IPS-18a (cell line): ENCODE results near the gene STRA6.

Experiments used
- H3K27ac ChIP-seq: one replicate; pipeline ENCODE4 v1.5.1; 2013; ENCODE audit warnings: low read length
- H3K27me3 ChIP-seq: one replicate; pipeline ENCODE4 v1.6.1; 2013; ENCODE audit warnings: mild to moderate bottlenecking, low read length; ENCODE audit not compliant: control insufficient read depth, insufficient read depth
- H3K36me3 ChIP-seq: one replicate; pipeline ENCODE4 v1.6.1; 2013; ENCODE audit warnings: low read depth, low read length; ENCODE audit not compliant: control insufficient read depth
- H3K4me1 ChIP-seq: one replicate; pipeline ENCODE4 v1.6.1; 2013; ENCODE audit warnings: low read depth, low read length; ENCODE audit not compliant: control insufficient read depth
- H3K4me3 ChIP-seq: one replicate; pipeline ENCODE4 v1.5.1; 2013; ENCODE audit warnings: low read length
- H3K9ac ChIP-seq: one replicate; pipeline ENCODE4 v1.6.1; 2013; ENCODE audit warnings: mild to moderate bottlenecking, low read length, moderate library complexity
- H3K9me3 ChIP-seq: one replicate; pipeline ENCODE4 v1.6.1; 2013; ENCODE audit warnings: low read depth, low read length; ENCODE audit not compliant: control insufficient read depth

Gene STRA6

DNA sequence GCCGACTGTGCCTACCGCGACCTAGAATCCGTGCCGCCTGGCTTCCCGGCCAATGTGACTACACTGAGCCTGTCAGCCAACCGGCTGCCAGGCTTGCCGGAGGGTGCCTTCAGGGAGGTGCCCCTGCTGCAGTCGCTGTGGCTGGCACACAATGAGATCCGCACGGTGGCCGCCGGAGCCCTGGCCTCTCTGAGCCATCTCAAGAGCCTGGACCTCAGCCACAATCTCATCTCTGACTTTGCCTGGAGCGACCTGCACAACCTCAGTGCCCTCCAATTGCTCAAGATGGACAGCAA is 27.7 kb downstream of the STRA6 start:
- no peak overlapping the region for H3K4me3 ChIP-seq
- H3K4me1 ChIP-seq = peaks cover 13% of the 10 kb centered on the region

DNA sequence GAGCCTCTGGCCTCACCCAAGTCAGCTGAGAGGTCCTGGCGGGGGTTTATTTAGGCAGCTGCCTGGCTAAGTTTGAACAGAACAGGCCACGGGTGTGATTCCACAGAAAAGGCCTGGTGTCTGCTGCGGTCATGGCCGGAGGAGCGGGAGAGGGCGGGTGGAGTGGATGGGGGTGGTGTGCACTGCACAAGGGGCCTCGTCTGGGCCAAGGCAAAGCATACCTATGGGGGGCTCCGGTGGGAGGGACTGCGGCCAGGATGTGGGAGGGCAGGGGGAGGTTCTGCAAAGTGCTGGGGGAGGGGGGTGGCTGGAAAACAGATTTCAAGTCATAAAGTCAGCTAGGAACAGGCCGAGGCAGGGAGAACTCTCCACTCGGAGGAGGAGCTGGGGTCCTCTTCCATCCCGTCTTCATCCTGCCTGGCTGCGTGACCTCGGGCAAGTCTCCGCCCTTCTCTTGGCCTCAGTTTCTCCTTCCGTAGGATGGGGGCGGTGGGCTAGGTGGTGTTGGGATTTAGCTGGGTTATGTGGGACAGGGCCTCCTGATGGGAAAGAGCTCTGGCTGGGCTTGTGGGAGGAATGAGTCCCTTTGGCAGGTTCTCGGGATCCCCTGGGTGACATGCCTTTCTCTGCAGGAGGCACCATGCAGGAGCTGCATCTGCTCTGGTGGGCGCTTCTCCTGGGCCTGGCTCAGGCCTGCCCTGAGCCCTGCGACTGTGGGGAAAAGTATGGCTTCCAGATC is 28.2 kb downstream of the STRA6 start:
- Histone ChIP-seq H3K27me3 (no peaks in the 10 kb centered on the region), H3K36me3 (no peaks in the 10 kb centered on the region), H3K27ac (no peak overlapping the region), H3K9ac (no peak overlapping the region), H3K9me3 (no peaks in the 10 kb centered on the region), H3K4me1 (peaks cover 13% of the 10 kb centered on the region), H3K4me3 (no peak overlapping the region)

More for the DNA sequence above, 27.7 kb downstream of the STRA6 start:
- H3K27me3 ChIP-seq = no peaks in the 10 kb centered on the region
- H3K9me3 ChIP-seq = no peaks in the 10 kb centered on the region
- no peak overlapping the region for H3K27ac ChIP-seq
- no peaks in the 10 kb centered on the region for H3K36me3 ChIP-seq
- no peak overlapping the region for H3K9ac ChIP-seq

DNA sequence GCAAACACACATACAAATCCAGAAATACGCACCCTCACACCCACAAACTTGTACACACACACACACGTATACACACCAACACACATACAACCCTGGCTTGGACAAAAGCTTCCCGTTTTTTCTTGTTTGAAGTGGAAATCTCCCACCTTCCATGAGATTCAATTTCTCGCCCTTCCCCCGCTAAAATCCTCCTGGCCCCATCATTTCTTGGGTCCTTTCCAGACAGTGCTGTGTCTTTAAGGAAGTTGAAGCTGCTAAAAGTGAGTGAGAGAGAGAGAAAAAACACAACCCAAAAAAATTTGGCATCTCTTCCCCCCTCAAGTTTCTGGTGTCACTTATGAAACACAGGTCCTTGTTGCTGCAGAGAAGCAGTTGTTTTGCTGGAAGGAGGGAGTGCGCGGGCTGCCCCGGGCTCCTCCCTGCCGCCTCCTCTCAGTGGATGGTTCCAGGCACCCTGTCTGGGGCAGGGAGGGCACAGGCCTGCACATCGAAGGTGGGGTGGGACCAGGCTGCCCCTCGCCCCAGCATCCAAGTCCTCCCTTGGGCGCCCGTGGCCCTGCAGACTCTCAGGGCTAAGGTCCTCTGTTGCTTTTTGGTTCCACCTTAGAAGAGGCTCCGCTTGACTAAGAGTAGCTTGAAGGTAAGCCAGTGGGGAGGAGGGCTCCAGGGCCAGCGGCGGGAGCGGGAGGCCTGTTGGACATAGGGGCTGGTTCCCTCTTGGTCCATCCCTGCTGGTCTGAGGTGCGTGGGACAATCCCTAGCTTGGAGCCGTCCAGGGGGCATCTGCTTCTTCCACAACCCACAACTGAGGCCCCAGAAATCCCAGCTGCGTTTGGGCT is 29.0 kb downstream of the STRA6 start, which contains the start of gene ISLR:
TSS of gene ISLR (plus strand) at position 331 of the 839 bp plus-strand sequence. CDS start 1,149 bp downstream, outside the sequence.
- no peaks in the 10 kb centered on the region for H3K9me3 ChIP-seq
- H3K4me3 ChIP-seq = no peak within 1 kb of the TSS
- no peak within 1 kb of the TSS for H3K27ac ChIP-seq
- H3K9ac ChIP-seq = no peak within 1 kb of the TSS
- H3K36me3 ChIP-seq = no peaks in the 10 kb centered on the region
- H3K27me3 ChIP-seq = no peaks in the 10 kb centered on the region
- peaks cover 13% of the 10 kb centered on the region for H3K4me1 ChIP-seq

DNA sequence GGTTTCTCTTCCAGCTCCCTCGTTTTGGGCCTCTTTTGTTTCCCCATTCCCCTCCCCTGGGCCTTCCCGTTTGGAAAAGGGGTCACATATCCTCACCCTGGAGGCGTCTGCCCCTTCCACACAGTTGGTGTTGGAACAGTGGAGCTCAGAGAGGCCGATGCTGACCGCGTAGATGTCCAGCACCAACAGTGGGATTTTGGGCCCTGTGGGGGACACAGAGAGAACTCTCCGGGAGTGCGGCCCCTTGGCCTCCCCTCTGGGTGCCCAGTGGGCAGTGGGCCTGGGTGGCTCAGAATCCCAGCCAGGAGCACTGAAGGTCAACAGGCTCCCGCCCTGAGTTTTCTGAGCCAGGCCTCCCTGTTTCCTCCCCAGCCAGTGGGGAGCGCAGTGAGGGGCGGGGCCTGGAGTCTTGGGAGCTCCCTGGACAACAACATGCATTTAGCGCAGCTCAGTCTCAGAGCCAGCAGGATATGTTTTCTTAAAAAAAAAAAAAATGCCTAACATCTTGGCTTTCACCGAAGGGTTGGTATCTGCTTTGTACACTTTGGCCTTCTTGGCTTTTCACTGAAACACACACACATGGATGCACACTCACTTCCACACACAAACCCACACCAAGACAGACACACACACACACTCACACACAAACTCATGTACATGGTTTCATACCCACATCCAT is 29.7 kb downstream of the STRA6 start:
- no peaks in the 10 kb centered on the region for H3K27me3 ChIP-seq

DNA sequence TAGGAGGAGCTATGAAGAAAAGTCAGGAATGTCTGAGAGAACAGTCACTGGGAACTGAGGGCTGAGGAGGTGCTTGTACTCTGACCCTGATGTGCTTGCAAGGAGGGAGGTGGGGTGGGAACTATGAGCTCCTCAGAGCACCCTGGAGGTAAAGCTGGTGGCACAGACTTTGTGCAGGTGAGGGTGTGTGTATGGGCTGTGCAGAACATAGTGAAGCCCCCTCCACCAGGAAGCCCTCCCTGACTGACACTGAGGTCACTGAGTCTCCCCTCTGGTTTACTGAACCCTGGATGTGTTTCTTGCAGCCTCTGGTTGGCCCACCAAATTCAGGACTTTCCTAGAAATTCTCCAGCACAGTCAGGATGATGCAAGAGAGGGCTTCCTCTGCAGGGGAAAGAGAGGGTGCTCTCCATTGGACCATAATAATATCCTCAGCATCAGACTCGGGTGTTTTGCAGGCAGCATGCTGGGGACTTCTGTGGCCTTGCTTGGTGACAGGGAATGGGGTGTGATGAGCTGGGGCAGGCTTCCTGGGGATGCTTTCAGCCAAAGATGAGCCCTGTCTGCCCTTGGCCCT is 30.5 kb downstream of the STRA6 start:
- no peak overlapping the region for H3K4me3 ChIP-seq
- H3K36me3 ChIP-seq = no peaks in the 10 kb centered on the region
- H3K4me1 ChIP-seq = peaks cover 13% of the 10 kb centered on the region
- no peaks in the 10 kb centered on the region for H3K27me3 ChIP-seq
- H3K27ac ChIP-seq = no peak overlapping the region
- no peak overlapping the region for H3K9ac ChIP-seq
- H3K9me3 ChIP-seq = no peaks in the 10 kb centered on the region

More for the DNA sequence above, 29.7 kb downstream of the STRA6 start:
- no peaks in the 10 kb centered on the region for H3K9me3 ChIP-seq
- no peak overlapping the region for H3K27ac ChIP-seq
- H3K4me1 ChIP-seq = peaks cover 13% of the 10 kb centered on the region
- H3K4me3 ChIP-seq = no peak overlapping the region
- no peaks in the 10 kb centered on the region for H3K36me3 ChIP-seq
- H3K9ac ChIP-seq = no peak overlapping the region

DNA sequence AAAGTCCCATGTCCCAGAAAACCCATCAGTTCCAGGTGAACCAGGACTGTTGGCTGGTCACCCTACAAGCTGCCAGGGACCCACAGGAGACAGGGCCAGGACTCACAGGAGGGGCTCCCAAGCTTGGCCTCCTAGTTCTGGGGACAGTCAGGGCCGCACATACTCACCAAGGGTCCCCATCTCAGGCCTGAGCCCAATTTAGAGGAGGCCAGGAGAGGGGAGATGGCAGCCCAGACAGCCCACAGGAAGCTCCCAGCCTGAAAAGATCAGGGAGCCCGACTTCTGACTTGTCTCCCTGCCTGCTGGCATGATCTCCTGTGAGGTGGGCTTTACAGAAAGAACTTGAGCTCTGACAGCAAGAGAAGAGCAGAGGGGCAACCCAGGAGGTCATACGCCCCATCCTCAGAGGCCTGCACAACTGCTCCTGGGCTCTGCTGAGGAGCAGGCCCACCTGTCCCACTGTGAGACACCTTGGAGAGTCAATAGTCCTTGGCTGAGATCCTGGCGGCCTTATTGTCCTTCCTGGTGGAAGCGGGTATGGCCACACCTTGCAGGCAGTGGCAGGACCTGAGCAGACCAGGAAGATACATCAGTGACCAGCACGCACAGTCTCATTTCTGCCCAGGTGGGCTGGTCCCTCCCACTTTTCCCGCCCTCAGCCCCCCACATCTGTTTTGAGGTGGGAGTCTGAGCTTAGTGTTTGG is 31.6 kb downstream of the STRA6 start:
- H3K36me3 ChIP-seq = no peaks in the 10 kb centered on the region
- H3K9ac ChIP-seq = no peak overlapping the region
- H3K27me3 ChIP-seq = no peaks in the 10 kb centered on the region
- H3K27ac ChIP-seq = no peak overlapping the region
- H3K9me3 ChIP-seq = no peaks in the 10 kb centered on the region
- H3K4me1 ChIP-seq = peaks cover 11% of the 10 kb centered on the region
- H3K4me3 ChIP-seq = no peak overlapping the region

DNA sequence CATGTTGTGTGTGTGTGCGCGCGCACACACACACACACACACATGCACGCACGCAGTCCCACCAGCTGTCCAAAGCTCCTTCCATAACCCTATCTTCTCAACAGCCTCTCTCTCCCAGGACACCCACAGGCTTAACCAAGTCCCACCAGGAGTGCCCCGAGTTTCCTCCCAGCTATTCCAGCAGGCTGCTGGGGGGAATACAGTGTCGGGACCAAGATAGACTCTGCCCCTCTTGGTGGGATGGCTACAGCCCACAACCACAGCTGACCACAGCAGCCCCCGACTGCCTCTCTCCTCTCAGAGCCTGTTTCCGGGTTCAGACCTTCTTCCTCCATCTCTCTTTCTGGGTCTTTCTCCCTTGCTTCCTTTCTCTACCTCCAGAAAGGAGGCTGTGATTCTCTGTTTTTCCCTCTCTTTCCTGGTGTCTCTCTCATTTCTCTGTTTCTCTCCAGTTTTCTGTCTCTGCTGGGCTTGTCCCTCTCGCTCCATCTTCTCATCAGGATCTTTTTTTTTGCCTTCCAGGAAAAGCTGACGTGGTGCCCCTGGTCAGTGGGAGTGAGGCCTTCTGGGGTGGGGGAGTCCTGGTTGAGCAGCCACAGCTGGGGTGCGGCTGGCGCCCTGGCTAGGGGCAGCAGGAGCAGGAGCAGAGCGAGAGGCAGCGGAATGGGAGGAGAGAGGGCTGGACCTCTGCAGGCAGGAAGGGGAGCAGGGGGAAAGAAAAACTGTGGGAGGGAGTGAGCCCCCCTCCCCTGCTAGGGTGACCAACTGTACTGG is 32.3 kb downstream of the STRA6 start:
- Histone ChIP-seq H3K27me3 (no peaks in the 10 kb centered on the region), H3K4me1 (peaks cover 11% of the 10 kb centered on the region), H3K4me3 (no peak overlapping the region), H3K9me3 (no peaks in the 10 kb centered on the region), H3K36me3 (no peaks in the 10 kb centered on the region), H3K27ac (no peak overlapping the region), H3K9ac (no peak overlapping the region)

DNA sequence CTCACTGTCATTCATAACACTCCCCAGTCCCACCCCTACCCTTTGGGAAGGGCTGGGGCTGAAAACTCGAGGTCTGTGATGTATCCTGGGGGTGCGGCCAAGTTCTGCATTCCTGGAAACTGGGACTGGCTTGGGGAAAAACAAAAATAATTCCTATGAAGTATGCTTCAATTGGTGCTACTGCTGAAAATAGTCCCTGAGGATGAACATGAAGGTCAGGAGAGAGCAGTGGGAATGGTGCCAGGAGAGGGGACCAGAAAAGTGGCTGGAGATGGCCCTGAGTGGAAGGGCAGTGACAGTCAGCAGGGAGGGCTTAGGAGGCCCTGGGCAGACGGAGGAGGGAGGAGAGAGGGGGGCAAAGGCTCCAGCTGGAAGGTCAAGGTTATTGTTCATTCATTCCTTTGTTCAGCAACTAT is 33.9 kb downstream of the STRA6 start:
- Histone ChIP-seq H3K27me3 (no peaks in the 10 kb centered on the region), H3K4me1 (peaks cover 11% of the 10 kb centered on the region), H3K9me3 (no peaks in the 10 kb centered on the region), H3K27ac (no peak overlapping the region), H3K36me3 (no peaks in the 10 kb centered on the region), H3K9ac (no peak overlapping the region), H3K4me3 (no peak overlapping the region)

DNA sequence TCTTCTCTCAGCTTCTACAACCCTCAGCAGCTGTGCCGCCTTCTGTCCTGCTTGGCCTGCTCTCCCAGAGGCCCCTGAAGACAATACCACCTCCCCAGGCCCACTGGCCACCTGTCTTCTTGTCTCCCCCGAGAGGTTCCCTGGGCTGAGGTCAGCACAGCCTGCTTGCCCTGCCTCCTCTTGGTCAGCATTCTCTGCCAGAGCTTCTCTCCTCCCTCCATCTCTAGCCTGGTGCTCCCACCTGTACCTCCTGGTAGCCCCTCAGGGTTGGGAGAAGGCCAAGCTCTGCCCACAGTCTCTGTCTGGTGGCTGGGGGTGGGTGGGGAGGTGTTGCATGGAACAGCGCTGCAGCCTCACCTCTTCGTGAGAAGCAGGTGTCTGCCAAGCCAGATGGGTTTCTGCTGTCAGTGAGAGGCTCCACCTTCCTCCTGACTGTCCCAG is 34.7 kb downstream of the STRA6 start:
- Histone ChIP-seq H3K9ac (no peak overlapping the region), H3K27me3 (no peaks in the 10 kb centered on the region), H3K4me1 (peaks cover 5% of the 10 kb centered on the region), H3K4me3 (no peak overlapping the region), H3K27ac (no peak overlapping the region), H3K9me3 (no peaks in the 10 kb centered on the region), H3K36me3 (no peaks in the 10 kb centered on the region)

DNA sequence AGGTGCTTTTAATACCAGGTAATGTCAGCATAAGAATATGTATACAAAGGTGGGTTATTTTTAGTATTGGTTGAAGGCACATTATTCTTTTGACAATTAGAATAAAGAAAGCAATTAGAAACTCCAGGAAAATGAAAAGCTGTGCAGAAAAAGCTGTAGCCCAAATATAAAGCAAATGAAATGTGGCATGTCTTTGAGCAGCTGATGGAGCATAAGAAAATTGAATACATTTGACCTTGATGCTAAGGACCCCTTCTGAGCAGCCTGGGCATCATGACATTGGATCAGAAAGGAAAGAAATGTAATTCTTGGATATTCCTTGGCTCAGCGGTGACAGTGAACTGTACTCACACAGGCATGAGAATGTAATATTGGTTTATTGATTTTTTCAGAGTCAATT is 37.1 kb downstream of the STRA6 start:
- Histone ChIP-seq H3K9ac (no peak overlapping the region), H3K4me1 (no peaks in the 10 kb centered on the region), H3K4me3 (no peak overlapping the region), H3K36me3 (no peaks in the 10 kb centered on the region), H3K27me3 (no peaks in the 10 kb centered on the region), H3K9me3 (no peaks in the 10 kb centered on the region), H3K27ac (no peak overlapping the region)
